Upper lobe of left lung (tissue), 6 donors: ENCODE data around the gene SLC49A3. TPM values are rescaled to one million over a fixed set of nuclear protein-coding genes. Genes with fewer than 3 reads are reported as not detected.
"Not testable (repeated sequence)": the region's sequence is repeated elsewhere in the genome, so short reads cannot be mapped to it uniquely, and the experiment has no call there.

Experiments used
- ATAC-seq, 2 donors: fragments of 200-7000 bp; cut with Tn5 transposase; one replicate each; pipeline ENCODE4 v1.9.1; 2022; ENCODE audit warnings: mild to moderate bottlenecking in 2 of 2, moderate library complexity in 2 of 2; ENCODE audit not compliant: low FRiP score in 2 of 2
- DNase-seq, 2 donors: peaks; one replicate each; pipeline ENCODE4 v3.0.0-alpha.2; 2019 to 2020
- H3K27ac ChIP-seq, 4 donors: fragments of 200-600 bp; sonication (generic); one replicate each; pipeline ENCODE4 v1.5.1; 2016 to 2019
- H3K27me3 ChIP-seq, 4 donors: fragments of 200-600 bp; sonication (generic); one replicate each; pipeline ENCODE4 v1.5.1; 2017 to 2019
- H3K36me3 ChIP-seq, 4 donors: fragments of 200-600 bp; sonication (generic); one replicate each; pipeline ENCODE4 v1.5.1; 2016 to 2019
- H3K4me1 ChIP-seq, 4 donors: fragments of 200-600 bp; sonication (generic); one replicate each; pipeline ENCODE4 v1.5.1; 2018 to 2019
- H3K4me3 ChIP-seq, 4 donors: fragments of 200-600 bp; sonication (generic); one replicate each; pipeline ENCODE4 v1.5.1; 2017 to 2019; ENCODE audit warnings: mild to moderate bottlenecking in 2 of 4, moderate library complexity in 1 of 4
- H3K9me3 ChIP-seq, 4 donors: fragments of 200-600 bp; sonication (generic); one replicate each; pipeline ENCODE4 v1.5.1; 2018 to 2019
- CTCF ChIP-seq, 6 experiments: fragments of 450-650 bp in 4 of 6; fragments of 200-600 bp in 2 of 6; sonication (generic) in 2 of 6; IDR thresholded peaks; one replicate each; pipeline ENCODE4 v1.5.1; 2016 to 2019; ENCODE audit warnings: antibody characterized with exemption in 6 of 6
- EP300 ChIP-seq, 4 donors: sonication (generic); formaldehyde crosslinking; IDR thresholded peaks; one replicate each; pipeline ENCODE4 v1.5.1; 2017; ENCODE audit warnings: antibody characterized with exemption in 4 of 4, control low read depth in 2 of 4
- POLR2A ChIP-seq, 4 donors: fragments of 450-650 bp; IDR thresholded peaks; one replicate each; pipeline ENCODE4 v1.5.1; 2016 to 2017; ENCODE audit warnings: antibody characterized with exemption in 4 of 4, mild to moderate bottlenecking in 2 of 4
- POLR2AphosphoS5 ChIP-seq, 2 donors: sonication (generic); formaldehyde crosslinking; IDR thresholded peaks; one replicate each; pipeline ENCODE4 v1.5.1; 2017; ENCODE audit warnings: antibody characterized with exemption in 2 of 2
- WGBS, 2 donors: methylation state at CpG; one replicate each; pipeline ENCODE4 v1.1.5; 2017 to 2018; 5-methylcytosine and 5-hydroxymethylcytosine counted together
- total RNA-seq, 6 donors: library from RNA; depleted of rRNA in 4 of 6; stranded (reverse); fragments of >200 nt in 4 of 6; gene quantifications; one replicate each; pipeline versions ENCODE4 v1.1.0 to v1.2.1, GENCODE V29; 2016 to 2021
- donor health status: DM: no; HTN: no; CAD: no; lungs with moderate emphysema.
- donor health status: DM: no; HTN: yes; CAD: no; lungs with severe emphysema.

Gene SLC49A3
- total RNA-seq, 6 donors from 2014 or later, result 12.2 to 65.0 (median 32.3) TPM

- DNase-seq, result peak in 1 of 2 donors; percentile 81
- no peak for ATAC-seq
- TF ChIP-seq EP300 (IDR thresholded peaks at IDR 0.05) (no peak), CTCF (IDR thresholded peaks at IDR 0.05) (no peak), POLR2A (IDR thresholded peaks at IDR 0.05) (no peak), POLR2AphosphoS5 (IDR thresholded peaks at IDR 0.05) (no peak)
- peaks cover 0 to 8% (median 0%) of the 10 kb centered on the region in 4 donors for H3K4me1 ChIP-seq
- H3K27me3 ChIP-seq, result peaks cover 0 to 13% (median 4%) of the 10 kb centered on the region in 4 donors
- no peaks in the 10 kb centered on the region for H3K36me3 ChIP-seq
- WGBS, 2 donors, result 57 to 81% methylated on average over 32 of the region's 32 CpGs
- H3K9me3 ChIP-seq, result peaks cover 0 to 2% (median 0%) of the 10 kb centered on the region in 4 donors
- no peak overlapping the region for H3K27ac ChIP-seq
- H3K4me3 ChIP-seq, result no peak overlapping the region
These were observed 42.5 kb downstream of the SLC49A3 start for GRCh38 chr4:646460-646859.

- not testable (repeated sequence) for H3K36me3 ChIP-seq, ATAC-seq, DNase-seq, H3K4me3 ChIP-seq, H3K9me3 ChIP-seq, H3K27me3 ChIP-seq, H3K4me1 ChIP-seq, H3K27ac ChIP-seq
- 80 to 87% methylated on average over 6 of the region's 6 CpGs for WGBS, 2 donors
These were observed 46.6 kb downstream of the SLC49A3 start for GRCh38 chr4:642366-642765.

GRCh38 chr4:637536-638280 lies 51.2 kb downstream of the SLC49A3 start:
- WGBS, 2 donors, result 76 to 80% methylated on average over 28 to 32 of the region's 32 CpGs
- Histone ChIP-seq H3K27me3 (no peaks in the 10 kb centered on the region), H3K27ac (no peak overlapping the region), H3K9me3 (peaks cover 0 to 4% (median 0%) of the 10 kb centered on the region in 4 donors), H3K36me3 (no peaks in the 10 kb centered on the region), H3K4me1 (no peaks in the 10 kb centered on the region), H3K4me3 (no peak overlapping the region)
- TF ChIP-seq CTCF (IDR thresholded peaks at IDR 0.05) (no peak), EP300 (IDR thresholded peaks at IDR 0.05) (no peak), POLR2AphosphoS5 (IDR thresholded peaks at IDR 0.05) (no peak), POLR2A (IDR thresholded peaks at IDR 0.05) (no peak)
- DNase-seq, result peak in 1 of 2 donors; percentile 71
- ATAC-seq, result no peak

- Histone ChIP-seq H3K4me3 (no peak overlapping the region), H3K27me3 (no peaks in the 10 kb centered on the region)
- WGBS, 2 donors, result 80 to 84% methylated on average over 6 to 13 of the region's 13 CpGs
These were observed 52.3 kb downstream of the SLC49A3 start for GRCh38 chr4:636628-637159.

More at GRCh38 chr4:636628-637159, 52.3 kb downstream of the SLC49A3 start:
- no peak for ATAC-seq
- Histone ChIP-seq H3K36me3 (no peaks in the 10 kb centered on the region), H3K4me1 (no peaks in the 10 kb centered on the region), H3K9me3 (peaks cover 0 to 4% (median 0%) of the 10 kb centered on the region in 4 donors), H3K27ac (no peak overlapping the region)
- TF ChIP-seq CTCF (IDR thresholded peaks at IDR 0.05) (no peak), POLR2AphosphoS5 (IDR thresholded peaks at IDR 0.05) (no peak), POLR2A (IDR thresholded peaks at IDR 0.05) (no peak), EP300 (IDR thresholded peaks at IDR 0.05) (no peak)
- no peak for DNase-seq
